ENCODE data around the gene CDK18. TPM values are rescaled to one million over a fixed set of nuclear protein-coding genes. Genes with fewer than 3 reads are reported as not detected.

The CDK18 gene
- total RNA-seq, 8 experiments from 2014 or later, result 1.3 to 12.0 (median 2.3) TPM

- 10 to 83% (median 60%) methylated on average over 1 to 5 of the region's 5 CpGs; no CpG with 5 or more reads in 1 of the 10 experiments for WGBS, 10 experiments
- in situ Hi-C loops (cut with MboI; ENCODE audit: low pct_unique_long_range_greater_than_20kb in 2 of 9, low sequenced_read_pairs in 9 of 9, unreplicated experiment in 9 of 9), result no loop called here
- ATAC-seq (replicated peaks in 6 of 8), result peak in 3 of 8 experiments; percentile 67 to 79 (median 68)
- peaks cover 4 to 14% of the 10 kb centered on the region in 2 donors for H3K4me1 ChIP-seq (replicated peaks in 1 of 2)
- no peak overlapping the region for H3K27ac ChIP-seq
- H3K4me3 ChIP-seq, result no peak overlapping the region
Observed at GRCh38 chr1:205563927-205564441, 59.5 kb downstream of the CDK18 start.

- in situ Hi-C loops (cut with MboI; ENCODE audit: low pct_unique_long_range_greater_than_20kb in 2 of 9, low sequenced_read_pairs in 9 of 9, unreplicated experiment in 9 of 9), result no loop called here
- Histone ChIP-seq H3K4me1 (replicated peaks in 1 of 2) (peaks cover 14 to 23% of the 10 kb centered on the region in 2 donors), H3K27ac (no peak overlapping the region), H3K4me3 (no peak overlapping the region)
- WGBS, 10 experiments, result 51 to 100% (median 65%) methylated on average over 1 to 3 of the region's 3 CpGs; no CpG with 5 or more reads in 2 of the 10 experiments
- ATAC-seq (replicated peaks in 6 of 8), result no peak
Observed at GRCh38 chr1:205565799-205566198, 61.3 kb downstream of the CDK18 start.

DNA sequence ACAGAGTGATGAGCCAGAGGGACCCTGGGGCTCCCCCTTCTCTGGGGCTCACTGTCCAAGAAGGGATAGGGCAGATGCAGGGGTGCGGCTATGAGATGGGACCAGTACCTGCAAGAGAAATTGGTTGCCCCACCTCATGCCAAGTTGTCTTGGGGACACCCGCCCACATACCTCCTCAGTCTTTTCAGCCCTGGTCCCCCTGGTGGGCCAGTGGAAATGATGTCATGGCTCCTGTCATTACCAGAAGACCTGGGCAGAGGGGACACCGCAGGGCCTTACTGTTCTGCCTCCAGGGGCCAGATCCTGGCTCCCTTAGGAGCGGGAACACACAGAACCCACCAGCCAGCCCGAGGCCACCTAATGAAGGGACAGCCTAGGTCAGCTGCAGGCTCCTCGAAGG, 63.2 kb downstream of the CDK18 start:
- Histone ChIP-seq H3K4me3 (no peak overlapping the region), H3K4me1 (replicated peaks in 1 of 2) (peaks cover 14 to 23% of the 10 kb centered on the region in 2 donors), H3K27ac (no peak overlapping the region)
- ATAC-seq (replicated peaks in 6 of 8), result no peak
- in situ Hi-C loops (cut with MboI; ENCODE audit: low pct_unique_long_range_greater_than_20kb in 2 of 9, low sequenced_read_pairs in 9 of 9, unreplicated experiment in 9 of 9), result no loop called here
- WGBS, 10 experiments, result 0 to 84% (median 74%) methylated on average over 1 to 4 of the region's 6 CpGs; no CpG with 5 or more reads in 4 of the 10 experiments

DNA sequence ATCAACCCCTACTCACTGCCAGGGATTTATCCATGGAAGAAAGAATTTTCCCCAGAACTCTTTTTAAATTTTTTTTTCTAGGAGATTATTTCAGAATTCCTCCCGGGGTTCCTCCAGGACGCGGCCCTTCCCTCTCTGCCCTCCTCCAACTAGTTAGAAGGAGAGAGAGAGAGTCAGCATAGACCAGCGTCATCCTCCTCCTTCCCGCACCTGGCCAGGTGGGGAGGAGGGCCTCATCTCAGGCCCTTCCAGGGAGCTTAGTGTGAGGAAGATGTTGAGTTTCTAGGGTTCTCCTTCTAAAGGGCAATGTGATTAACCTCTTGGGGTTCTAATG, 63.6 kb downstream of the CDK18 start:
- in situ Hi-C loops (cut with MboI; ENCODE audit: low pct_unique_long_range_greater_than_20kb in 2 of 9, low sequenced_read_pairs in 9 of 9, unreplicated experiment in 9 of 9), result no loop called here
- peaks cover 14 to 23% of the 10 kb centered on the region in 2 donors for H3K4me1 ChIP-seq (replicated peaks in 1 of 2)
- H3K27ac ChIP-seq, result no peak overlapping the region
- H3K4me3 ChIP-seq, result peak overlapping the region in 3 of 5 donors; percentile 28 to 32 (median 32)
- WGBS, 10 experiments, result 0 to 67% (median 37%) methylated on average over 1 to 5 of the region's 5 CpGs; no CpG with 5 or more reads in 4 of the 10 experiments
- no peak for ATAC-seq (replicated peaks in 6 of 8)

- 0 to 65% (median 16%) methylated on average over 2 to 8 of the region's 90 CpGs; no CpG with 5 or more reads in 6 of the 10 experiments for WGBS, 10 experiments
- peaks cover 14 to 23% of the 10 kb centered on the region in 2 donors for H3K4me1 ChIP-seq (replicated peaks in 1 of 2)
- ATAC-seq (replicated peaks in 6 of 8), result peak; percentile 63 to 76 (median 70)
- in situ Hi-C loops (cut with MboI; ENCODE audit: low pct_unique_long_range_greater_than_20kb in 2 of 9, low sequenced_read_pairs in 9 of 9, unreplicated experiment in 9 of 9), result no loop called here
- H3K4me3 ChIP-seq, result peak overlapping the region; percentile 28 to 42 (median 32)
- H3K27ac ChIP-seq, result peak overlapping the region in 1 of 2 donors; percentile 43
Observed at GRCh38 chr1:205568469-205569361, 64.2 kb downstream of the CDK18 start.

DNA sequence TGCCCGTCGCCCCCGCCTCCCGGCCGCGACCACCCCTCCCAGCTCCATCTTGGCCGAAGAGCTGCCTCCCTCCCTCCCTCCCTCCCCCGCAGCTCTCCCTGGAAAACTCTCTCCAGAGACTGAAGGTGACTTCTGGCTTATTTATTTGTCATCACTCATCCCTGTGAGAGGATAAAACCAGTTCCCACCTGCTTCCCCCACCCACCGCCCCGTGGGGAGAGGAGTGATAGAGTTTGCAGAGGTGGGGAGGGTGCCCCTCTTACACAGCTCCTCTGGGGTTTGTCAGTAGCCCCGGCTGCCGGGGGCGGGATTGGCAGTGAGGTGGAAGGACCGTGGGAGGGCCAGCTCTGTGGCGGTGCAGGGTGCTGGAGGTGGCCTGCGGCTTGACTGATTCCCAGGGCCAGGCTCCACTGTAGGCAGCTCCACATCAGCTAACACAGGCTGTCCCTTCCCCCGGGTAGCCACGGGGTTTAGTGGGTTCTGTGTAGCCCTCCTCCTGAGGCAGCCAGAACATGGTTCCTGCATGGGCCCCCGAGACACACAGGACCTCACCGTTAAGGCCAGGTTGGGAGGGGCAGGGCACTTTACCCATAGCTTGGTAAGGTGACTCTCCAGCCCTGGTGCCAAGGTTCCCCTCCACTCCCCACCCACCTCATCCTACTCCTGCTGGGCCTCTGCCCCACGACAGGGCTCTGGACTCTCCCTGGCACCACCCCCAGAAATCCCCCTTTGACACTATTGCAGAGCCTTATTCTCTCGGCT, 65.1 kb downstream of the CDK18 start:
- ATAC-seq (replicated peaks in 6 of 8), result peak in 6 of 8 experiments; percentile 15 to 90 (median 86)
- in situ Hi-C loops (cut with MboI; ENCODE audit: low pct_unique_long_range_greater_than_20kb in 2 of 9, low sequenced_read_pairs in 9 of 9, unreplicated experiment in 9 of 9), result no loop called here
- Histone ChIP-seq H3K4me3 (peak overlapping the region; percentile 28 to 42 (median 32)), H3K4me1 (replicated peaks in 1 of 2) (peaks cover 14 to 23% of the 10 kb centered on the region in 2 donors), H3K27ac (peak overlapping the region in 1 of 2 donors; percentile 72)
- WGBS, 10 experiments, result 29 to 60% (median 58%) methylated on average over 1 to 2 of the region's 22 CpGs; no CpG with 5 or more reads in 6 of the 10 experiments

- 0 to 94% (median 68%) methylated on average over 1 to 7 of the region's 7 CpGs; no CpG with 5 or more reads in 2 of the 10 experiments for WGBS, 10 experiments
- Histone ChIP-seq H3K27ac (peak overlapping the region in 1 of 2 donors; percentile 72), H3K4me3 (no peak overlapping the region), H3K4me1 (replicated peaks in 1 of 2) (peaks cover 14 to 23% of the 10 kb centered on the region in 2 donors)
- in situ Hi-C loops (cut with MboI; ENCODE audit: low pct_unique_long_range_greater_than_20kb in 2 of 9, low sequenced_read_pairs in 9 of 9, unreplicated experiment in 9 of 9), result no loop called here
- ATAC-seq (replicated peaks in 6 of 8), result no peak
Observed at GRCh38 chr1:205570173-205570501, 65.7 kb downstream of the CDK18 start.

GRCh38 chr1:205570796-205571537, 66.5 kb downstream of the CDK18 start:
- Histone ChIP-seq H3K27ac (no peak overlapping the region), H3K4me3 (no peak overlapping the region), H3K4me1 (replicated peaks in 1 of 2) (peaks cover 14 to 23% of the 10 kb centered on the region in 2 donors)
- ATAC-seq (replicated peaks in 6 of 8), result no peak
- WGBS, 10 experiments, result 0 to 80% (median 51%) methylated on average over 1 to 2 of the region's 2 CpGs; no CpG with 5 or more reads in 2 of the 10 experiments
- in situ Hi-C loops (cut with MboI; ENCODE audit: low pct_unique_long_range_greater_than_20kb in 2 of 9, low sequenced_read_pairs in 9 of 9, unreplicated experiment in 9 of 9), result no loop called here

DNA sequence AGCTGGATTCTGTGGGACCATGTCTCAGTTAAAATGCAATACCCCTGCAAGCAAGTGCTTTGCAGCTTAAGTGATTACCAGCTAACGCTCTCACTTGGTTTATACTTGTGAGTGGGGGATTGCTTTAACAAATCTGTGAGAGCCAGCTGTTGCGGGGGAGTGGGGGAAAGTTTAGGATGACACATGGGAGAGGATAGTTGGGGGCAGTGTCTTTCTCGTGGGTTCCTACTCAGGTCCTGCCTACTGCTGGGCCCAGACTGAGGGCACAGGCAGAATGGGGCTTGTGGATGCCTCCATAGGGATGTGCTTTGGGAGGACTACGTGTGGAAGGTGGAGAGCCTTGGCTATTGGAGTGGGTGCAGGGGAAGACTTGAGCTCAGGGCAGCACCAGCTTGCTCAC, 67.3 kb downstream of the CDK18 start:
- Histone ChIP-seq H3K4me3 (no peak overlapping the region), H3K27ac (no peak overlapping the region), H3K4me1 (replicated peaks in 1 of 2) (peaks cover 14 to 23% of the 10 kb centered on the region in 2 donors)
- ATAC-seq (replicated peaks in 6 of 8), result no peak
- in situ Hi-C loops (cut with MboI; ENCODE audit: low pct_unique_long_range_greater_than_20kb in 2 of 9, low sequenced_read_pairs in 9 of 9, unreplicated experiment in 9 of 9), result no loop called here
- 53 to 83% (median 68%) methylated on average over 1 to 4 of the region's 4 CpGs; no CpG with 5 or more reads in 6 of the 10 experiments for WGBS, 10 experiments

- Histone ChIP-seq H3K27ac (no peak overlapping the region), H3K4me1 (replicated peaks in 1 of 2) (peaks cover 13 to 28% of the 10 kb centered on the region in 2 donors), H3K4me3 (no peak overlapping the region)
- in situ Hi-C loops (cut with MboI; ENCODE audit: low pct_unique_long_range_greater_than_20kb in 2 of 9, low sequenced_read_pairs in 9 of 9, unreplicated experiment in 9 of 9), result no loop called here
- WGBS, 10 experiments, result 0 to 80% (median 58%) methylated on average over 1 of the region's 1 CpG; no CpG with 5 or more reads in 4 of the 10 experiments
- no peak for ATAC-seq (replicated peaks in 6 of 8)
Observed at GRCh38 chr1:205572421-205572820, 68.0 kb downstream of the CDK18 start.

GRCh38 chr1:205575294-205575885, 70.9 kb downstream of the CDK18 start:
- Histone ChIP-seq H3K4me1 (replicated peaks in 1 of 2) (peaks cover 14 to 19% of the 10 kb centered on the region in 2 donors), H3K4me3 (no peak overlapping the region), H3K27ac (no peak overlapping the region)
- ATAC-seq (replicated peaks in 6 of 8), result no peak
- in situ Hi-C loops (cut with MboI; ENCODE audit: low pct_unique_long_range_greater_than_20kb in 2 of 9, low sequenced_read_pairs in 9 of 9, unreplicated experiment in 9 of 9), result no loop called here
- WGBS, 10 experiments, result 20% methylated on average over 1 of the region's 1 CpG; no CpG with 5 or more reads in 8 of the 10 experiments

DNA sequence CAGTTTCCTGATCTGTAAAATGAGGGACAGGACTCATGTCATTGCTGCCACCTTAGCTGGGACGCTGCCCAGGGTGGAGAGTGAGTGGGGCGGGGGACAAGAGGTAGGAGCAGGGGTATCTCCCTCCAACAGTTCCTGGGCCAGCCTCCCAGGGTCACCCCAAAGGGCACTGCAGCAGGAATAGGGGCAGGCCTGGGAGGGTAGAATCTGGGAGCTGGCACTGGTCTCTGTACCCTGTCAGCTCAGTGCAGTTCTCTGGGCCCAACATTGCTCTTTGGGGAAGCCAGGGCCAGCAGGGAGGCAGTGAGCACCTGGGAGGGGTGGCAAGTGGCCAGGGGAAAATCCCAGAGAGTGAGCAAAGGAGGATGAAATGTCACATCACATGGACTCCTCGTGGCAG, 71.5 kb downstream of the CDK18 start:
- H3K4me1 ChIP-seq (replicated peaks in 1 of 2), result peaks cover 14 to 19% of the 10 kb centered on the region in 2 donors
- in situ Hi-C loops (cut with MboI; ENCODE audit: low pct_unique_long_range_greater_than_20kb in 2 of 9, low sequenced_read_pairs in 9 of 9, unreplicated experiment in 9 of 9), result no loop called here
- 33 to 80% (median 72%) methylated on average over 1 to 3 of the region's 3 CpGs; no CpG with 5 or more reads in 5 of the 10 experiments for WGBS, 10 experiments
- no peak overlapping the region for H3K27ac ChIP-seq
- ATAC-seq (replicated peaks in 6 of 8), result no peak
- no peak overlapping the region for H3K4me3 ChIP-seq

Measured in motor neuron (in vitro differentiated cells).